GM10266 (cell line): Measurements from ENCODE around the gene EGF.

Source experiments
- DNase-seq: peaks from one replicate; pipeline ENCODE4 v3.0.0; 2012; ENCODE audit errors: extremely low spot score
- TF ChIP-seq, protein P1 (sequence below): IDR thresholded peaks from 2 replicates; pipeline ENCODE4 v1.5.1; 2012; ENCODE audit warnings: mild to moderate bottlenecking, low read depth; ENCODE audit not compliant: control insufficient read depth, insufficient read depth; ENCODE audit errors: missing control alignments

EGF gene

GRCh38 chr4:110019153-110019552, 106.5 kb downstream of the EGF start:
- DNase-seq, result no peak
- TF ChIP-seq, protein P1, sequence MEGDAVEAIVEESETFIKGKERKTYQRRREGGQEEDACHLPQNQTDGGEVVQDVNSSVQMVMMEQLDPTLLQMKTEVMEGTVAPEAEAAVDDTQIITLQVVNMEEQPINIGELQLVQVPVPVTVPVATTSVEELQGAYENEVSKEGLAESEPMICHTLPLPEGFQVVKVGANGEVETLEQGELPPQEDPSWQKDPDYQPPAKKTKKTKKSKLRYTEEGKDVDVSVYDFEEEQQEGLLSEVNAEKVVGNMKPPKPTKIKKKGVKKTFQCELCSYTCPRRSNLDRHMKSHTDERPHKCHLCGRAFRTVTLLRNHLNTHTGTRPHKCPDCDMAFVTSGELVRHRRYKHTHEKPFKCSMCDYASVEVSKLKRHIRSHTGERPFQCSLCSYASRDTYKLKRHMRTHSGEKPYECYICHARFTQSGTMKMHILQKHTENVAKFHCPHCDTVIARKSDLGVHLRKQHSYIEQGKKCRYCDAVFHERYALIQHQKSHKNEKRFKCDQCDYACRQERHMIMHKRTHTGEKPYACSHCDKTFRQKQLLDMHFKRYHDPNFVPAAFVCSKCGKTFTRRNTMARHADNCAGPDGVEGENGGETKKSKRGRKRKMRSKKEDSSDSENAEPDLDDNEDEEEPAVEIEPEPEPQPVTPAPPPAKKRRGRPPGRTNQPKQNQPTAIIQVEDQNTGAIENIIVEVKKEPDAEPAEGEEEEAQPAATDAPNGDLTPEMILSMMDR, result no peak

DNA sequence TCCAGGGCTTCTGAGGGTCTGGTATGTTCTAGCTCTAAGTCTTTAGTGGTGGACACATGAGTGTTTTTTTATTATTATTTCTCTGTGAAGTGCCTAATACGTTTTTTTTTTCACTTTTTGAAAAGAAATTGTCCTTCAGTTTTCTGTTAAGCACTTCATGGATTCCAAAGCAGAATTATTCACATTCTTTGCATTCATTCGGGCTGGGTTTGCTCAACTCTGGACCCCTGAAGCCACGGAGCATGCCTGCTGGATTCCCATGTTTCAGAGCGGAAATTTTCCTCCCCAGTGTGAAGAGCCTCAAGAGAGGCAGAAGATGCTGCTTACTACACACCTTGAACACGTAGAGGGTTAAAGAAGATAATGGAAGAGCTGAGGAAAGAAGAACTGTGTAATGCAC, 107.5 kb downstream of the EGF start:
- TF ChIP-seq, protein P1, result no peak
- DNase-seq, result no peak

GRCh38 chr4:110020646-110021443, 108.2 kb downstream of the EGF start:
- TF ChIP-seq, protein P1, result no peak

DNA sequence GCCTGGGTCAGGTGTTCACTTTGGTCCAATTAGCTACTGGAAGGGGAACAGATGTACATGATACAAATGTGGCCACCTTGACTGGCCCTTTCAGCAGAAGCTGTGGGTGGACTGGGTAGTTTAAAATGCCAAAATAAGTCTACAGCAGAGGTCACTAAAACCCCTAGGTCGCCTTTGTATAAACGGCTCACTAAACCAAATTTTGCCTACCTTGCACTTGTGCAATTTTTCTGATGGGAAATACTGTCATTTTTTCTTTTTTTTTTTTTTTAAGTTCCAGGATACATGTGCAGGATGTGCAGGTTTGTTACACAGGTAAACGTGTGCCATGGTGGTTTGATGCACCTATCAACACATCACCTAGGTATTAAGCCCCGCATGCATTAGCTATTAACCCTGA, 109.8 kb downstream of the EGF start:
- DNase-seq, result no peak
- TF ChIP-seq, protein P1, result no peak

More at GRCh38 chr4:110020646-110021443, 108.2 kb downstream of the EGF start:
- DNase-seq, result no peak

DNA sequence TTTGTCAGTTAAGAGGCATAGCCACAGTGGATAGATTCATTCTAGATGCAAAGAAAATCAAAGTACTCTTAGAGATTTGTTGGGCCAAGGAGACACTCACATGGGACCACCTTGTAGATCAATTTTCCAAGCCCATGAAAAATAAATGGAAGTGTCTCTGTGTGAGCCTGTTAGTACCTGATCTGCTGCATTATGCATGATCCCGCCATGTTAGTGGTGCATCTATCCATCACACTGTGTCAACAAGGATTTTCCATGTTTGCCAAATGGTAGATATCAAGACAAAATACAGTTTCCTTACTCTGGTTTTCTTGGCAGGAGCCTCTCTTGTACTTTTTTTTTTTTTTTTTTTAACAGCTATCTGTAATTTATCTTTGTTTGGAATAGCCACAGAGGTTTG, 112.4 kb downstream of the EGF start:
- DNase-seq, result no peak
- TF ChIP-seq, protein P1, result no peak

- DNase-seq, result no peak
- TF ChIP-seq, protein P1, result no peak
Observed at GRCh38 chr4:110025718-110026117, 113.0 kb downstream of the EGF start.

DNA sequence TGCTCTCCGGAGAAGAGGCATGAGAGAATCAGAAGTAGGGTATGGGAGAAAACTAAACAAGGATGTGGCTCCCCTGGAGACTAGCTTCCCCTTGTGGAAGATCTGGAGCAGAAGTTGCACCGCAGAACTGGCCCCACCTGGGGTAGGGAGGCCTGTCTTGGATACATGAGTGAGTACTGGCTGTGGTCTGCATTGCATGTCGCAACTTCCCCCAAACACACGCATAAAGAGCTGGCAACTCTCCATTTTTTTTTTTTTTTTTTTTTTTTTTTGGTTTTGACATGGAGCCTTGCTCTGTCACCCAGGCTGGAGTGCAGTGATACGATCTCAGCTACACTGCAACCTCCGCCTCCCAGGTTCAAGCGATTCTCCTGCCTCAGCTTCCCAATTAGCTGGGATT, 119.9 kb downstream of the EGF start:
- TF ChIP-seq, protein P1, result no peak

More for the DNA sequence above, 119.9 kb downstream of the EGF start:
- no peak for DNase-seq
